Measurements from ENCODE around the gene ZDHHC24. TPM values are rescaled to one million over a fixed set of nuclear protein-coding genes. Genes with fewer than 3 reads are reported as not detected.

Gene ZDHHC24
- total RNA-seq: 10 to 100 TPM; 17.0 to 18.4 TPM
- 15.7 TPM for polyA plus RNA-seq (2013, experiment 1 of 2)
- polyA plus RNA-seq (2013, experiment 2 of 2): 13.0 TPM
- 5.4 to 42.5 (median 20.2) reads per million in 172 experiments for total RNA-seq

GRCh38 chr11:66545701-66546367 lies at the start of gene ZDHHC24:
Gene ZDHHC24 (minus strand): TSS chr11:66546048. CDS start chr11:66546003, 45 bp downstream.
- Mint-ChIP-seq H3K9me3 (no peaks in the 10 kb centered on the region), H3K27me3 (no peaks in the 10 kb centered on the region), H3K4me3 (peak within 1 kb of the TSS; percentile 90), H3K27ac (peak within 1 kb of the TSS; percentile 75), H3K4me1 (ENCODE audit: low read depth) (peaks cover 39% of the 10 kb centered on the region), H3K36me3 (ENCODE audit: low read depth) (peaks cover 28% of the 10 kb centered on the region)
- intact Hi-C loops (cut with DNase I, micrococcal nuclease): loop anchor here (2.0 kb wide), 2 partner anchors 65 to 79 kb away; partner anchors contain the start of genes DPP3 (in 1 of the 2) and PELI3 (in 1 of the 2)
- ATAC-seq (ENCODE audit: poor library complexity) (peak; percentile 82), DNase-seq (peak; percentile 59 to 92 (median 73))
- no peaks in the 10 kb centered on the region for H3K27me3 ChIP-seq (ENCODE audit: control insufficient read depth in 1 of 2, insufficient read depth in 2 of 2, low read length in 2 of 2)
- H3K4me3 ChIP-seq (ENCODE audit: low read length): peak within 1 kb of the TSS; percentile 76
- peaks cover 44% of the 10 kb centered on the region for H3K4me1 ChIP-seq (ENCODE audit: insufficient read depth, low read length)
- peak within 1 kb of the TSS; percentile 69 to 70 for H3K27ac ChIP-seq (ENCODE audit: low read depth in 1 of 2, low read length in 2 of 2)
- no peaks in the 10 kb centered on the region for H3K9me3 ChIP-seq (ENCODE audit: control insufficient read depth in 1 of 2, insufficient read depth in 1 of 2, low read length in 2 of 2)
- peaks cover 18% of the 10 kb centered on the region for H3K36me3 ChIP-seq (ENCODE audit: insufficient read depth, low read length)
- TF ChIP-seq CTCF (IDR thresholded peaks at IDR 0.05): no peak
- CTCF ChIA-PET: interaction anchor here (1.7 to 1.9 kb wide), 2 partner anchors 107 to 133 kb away, joined by 6 to 12 read pairs; partner anchors contain the start of genes MRPL11 and RBM4B
- POLR2A ChIA-PET: interaction anchor here (0.9 to 4.8 kb wide), 18 partner anchors 13 to 694 kb away, joined by 3 to 26 read pairs (median 6); partner anchors contain the start of genes BBS1, CTSF, DPP3 and MRPL11

GRCh38 chr11:66595245-66595904 lies 49.5 kb upstream of the ZDHHC24 start:
- TF ChIP-seq CTCF (IDR thresholded peaks at IDR 0.05): no peak
- POLR2A ChIA-PET: interaction anchor here (1.3 to 5.3 kb wide), 4 partner anchors 22 to 83 kb away, joined by 5 to 42 read pairs (median 30); partner anchors contain the start of genes RBM14, RBM4 and RBM4B
- no peaks in the 10 kb centered on the region for H3K9me3 ChIP-seq (ENCODE audit: control insufficient read depth in 1 of 2, insufficient read depth in 1 of 2, low read length in 2 of 2)
- DNase-seq (no peak), ATAC-seq (ENCODE audit: poor library complexity) (no peak)
- no peaks in the 10 kb centered on the region for H3K27me3 Mint-ChIP-seq
- CTCF ChIA-PET: interaction anchor here (1.1 to 2.2 kb wide), 2 partner anchors 43 to 83 kb away, joined by 4 to 12 read pairs; partner anchors contain the start of genes RBM4 and RBM4B
- H3K27ac Mint-ChIP-seq: no peak overlapping the region
- H3K4me3 ChIP-seq (ENCODE audit: low read length): no peak overlapping the region
- no peaks in the 10 kb centered on the region for H3K9me3 Mint-ChIP-seq
- H3K4me3 Mint-ChIP-seq: peak overlapping the region; percentile 74
- H3K4me1 Mint-ChIP-seq (ENCODE audit: low read depth): peaks cover 23% of the 10 kb centered on the region
- H3K36me3 ChIP-seq (ENCODE audit: insufficient read depth, low read length): peaks cover 15% of the 10 kb centered on the region
- H3K27ac ChIP-seq (ENCODE audit: low read depth in 1 of 2, low read length in 2 of 2): no peak overlapping the region
- intact Hi-C loops (cut with DNase I, micrococcal nuclease): no loop called here
- peaks cover 39% of the 10 kb centered on the region for H3K4me1 ChIP-seq (ENCODE audit: insufficient read depth, low read length)
- no peaks in the 10 kb centered on the region for H3K27me3 ChIP-seq (ENCODE audit: control insufficient read depth in 1 of 2, insufficient read depth in 2 of 2, low read length in 2 of 2)
- peaks cover 6% of the 10 kb centered on the region for H3K36me3 Mint-ChIP-seq (ENCODE audit: low read depth)

- Histone ChIP-seq H3K9me3 (ENCODE audit: control insufficient read depth in 1 of 2, insufficient read depth in 1 of 2, low read length in 2 of 2) (no peaks in the 10 kb centered on the region), H3K27me3 (ENCODE audit: control insufficient read depth in 1 of 2, insufficient read depth in 2 of 2, low read length in 2 of 2) (no peaks in the 10 kb centered on the region), H3K4me1 (ENCODE audit: insufficient read depth, low read length) (peaks cover 39% of the 10 kb centered on the region), H3K27ac (ENCODE audit: low read depth in 1 of 2, low read length in 2 of 2) (peak overlapping the region in 1 of 2 donors; percentile 58), H3K36me3 (ENCODE audit: insufficient read depth, low read length) (no peaks in the 10 kb centered on the region), H3K4me3 (ENCODE audit: low read length) (peak overlapping the region; percentile 79)
- ChIA-PET POLR2A (interaction anchor here (0.5 to 5.3 kb wide), 7 partner anchors 24 to 113 kb away, joined by 3 to 42 read pairs (median 4); partner anchors contain the start of genes DPP3, RBM14, RBM4 and RBM4B), CTCF (interaction anchor here (1.1 to 3.7 kb wide), 5 partner anchors 23 to 85 kb away, joined by 4 to 47 read pairs (median 12); partner anchors contain the start of genes RBM14 and RBM4B)
- no peak for DNase-seq
- Mint-ChIP-seq H3K4me1 (ENCODE audit: low read depth) (peaks cover 23% of the 10 kb centered on the region), H3K4me3 (peak overlapping the region; percentile 98), H3K9me3 (no peaks in the 10 kb centered on the region), H3K27me3 (no peaks in the 10 kb centered on the region), H3K36me3 (ENCODE audit: low read depth) (peaks cover 4% of the 10 kb centered on the region), H3K27ac (peak overlapping the region; percentile 85)
- ATAC-seq (ENCODE audit: poor library complexity): no peak
- intact Hi-C loops (cut with DNase I, micrococcal nuclease): loop anchor here (1.0 to 5.0 kb wide), 5 partner anchors 23 to 121 kb away; partner anchors contain the start of genes RBM4 (in 2 of the 2), RBM14 (in 1 of the 2) and RBM4B (in 1 of the 2)
- no peak for TF ChIP-seq CTCF (IDR thresholded peaks at IDR 0.05)
Observed at GRCh38 chr11:66593650-66594049, 47.8 kb upstream of the ZDHHC24 start.

All from CD4-positive, alpha-beta T cell (primary cell).